Measurements from ENCODE around the gene SAT1. TPM values are rescaled to one million over a fixed set of nuclear protein-coding genes. Genes with fewer than 3 reads are reported as not detected.
"Not testable (repeated sequence)": the region's sequence is repeated elsewhere in the genome, so short reads cannot be mapped to it uniquely, and the experiment has no call there.

The SAT1 gene
- 99.7 TPM for total RNA-seq
- long read RNA-seq, transcript SAT1-209 (7 exons, 1,135 nt) = minor isoform, 6 of 82 reads
- long read RNA-seq, transcript SAT1-204 (6 exons, 1,065 nt) = major isoform, 34 of 82 reads
- long read RNA-seq, partial matches to known transcripts = 2 of 82 reads
- long read RNA-seq, other reads (novel, unspliced or antisense) = 37 of 82 reads

DNA sequence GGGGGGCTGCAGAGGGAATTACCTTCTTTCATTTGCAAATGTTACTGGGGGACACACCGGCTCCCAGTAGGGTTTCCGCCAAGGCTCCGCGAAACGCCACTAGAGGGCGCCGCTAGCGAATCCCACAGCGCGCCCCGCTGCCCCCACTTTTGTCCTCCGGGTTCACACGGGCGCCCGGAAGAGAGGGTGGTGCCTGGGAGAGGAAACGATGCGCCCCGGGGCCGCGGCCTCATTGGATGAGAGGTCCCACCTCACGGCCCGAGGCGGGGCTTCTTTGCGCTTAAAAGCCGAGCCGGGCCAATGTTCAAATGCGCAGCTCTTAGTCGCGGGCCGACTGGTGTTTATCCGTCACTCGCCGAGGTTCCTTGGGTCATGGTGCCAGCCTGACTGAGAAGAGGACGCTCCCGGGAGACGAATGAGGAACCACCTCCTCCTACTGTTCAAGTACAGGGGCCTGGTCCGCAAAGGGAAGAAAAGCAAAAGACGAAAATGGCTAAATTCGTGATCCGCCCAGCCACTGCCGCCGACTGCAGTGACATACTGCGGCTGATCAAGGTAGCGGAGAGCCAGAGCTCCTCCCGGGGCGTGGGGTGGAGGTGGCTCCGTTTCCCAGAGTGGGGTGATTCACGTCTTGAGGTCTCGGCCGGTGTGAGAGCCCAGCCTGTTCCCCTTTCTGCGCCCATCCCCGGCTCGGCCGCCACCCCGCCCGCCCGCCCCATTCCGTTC is at the start of gene SAT1:
Gene SAT1, plus strand, starts transcription at position 311 of the 726 bp plus-strand sequence. Its CDS starts 179 bp downstream, at position 490.
- Histone ChIP-seq H3K27me3 (ENCODE audit: low read depth) (no peaks in the 10 kb centered on the region), H3K36me3 (peaks cover 9% of the 10 kb centered on the region)

GRCh38 chrX:23736030-23736429 is 46.9 kb upstream of the SAT1 start:
- peaks cover 8% of the 10 kb centered on the region for H3K36me3 ChIP-seq
- intact Hi-C loops (cut with micrococcal nuclease) = no loop called here
- TF ChIP-seq, protein P1, sequence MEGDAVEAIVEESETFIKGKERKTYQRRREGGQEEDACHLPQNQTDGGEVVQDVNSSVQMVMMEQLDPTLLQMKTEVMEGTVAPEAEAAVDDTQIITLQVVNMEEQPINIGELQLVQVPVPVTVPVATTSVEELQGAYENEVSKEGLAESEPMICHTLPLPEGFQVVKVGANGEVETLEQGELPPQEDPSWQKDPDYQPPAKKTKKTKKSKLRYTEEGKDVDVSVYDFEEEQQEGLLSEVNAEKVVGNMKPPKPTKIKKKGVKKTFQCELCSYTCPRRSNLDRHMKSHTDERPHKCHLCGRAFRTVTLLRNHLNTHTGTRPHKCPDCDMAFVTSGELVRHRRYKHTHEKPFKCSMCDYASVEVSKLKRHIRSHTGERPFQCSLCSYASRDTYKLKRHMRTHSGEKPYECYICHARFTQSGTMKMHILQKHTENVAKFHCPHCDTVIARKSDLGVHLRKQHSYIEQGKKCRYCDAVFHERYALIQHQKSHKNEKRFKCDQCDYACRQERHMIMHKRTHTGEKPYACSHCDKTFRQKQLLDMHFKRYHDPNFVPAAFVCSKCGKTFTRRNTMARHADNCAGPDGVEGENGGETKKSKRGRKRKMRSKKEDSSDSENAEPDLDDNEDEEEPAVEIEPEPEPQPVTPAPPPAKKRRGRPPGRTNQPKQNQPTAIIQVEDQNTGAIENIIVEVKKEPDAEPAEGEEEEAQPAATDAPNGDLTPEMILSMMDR (IDR thresholded peaks at IDR 0.05; ENCODE audit: borderline replicate concordance) = no peak
- no peak for DNase-seq
- H3K4me1 ChIP-seq = peaks cover 1% of the 10 kb centered on the region
- H3K27me3 ChIP-seq (ENCODE audit: low read depth) = no peaks in the 10 kb centered on the region
- no peaks in the 10 kb centered on the region for H3K9me3 ChIP-seq (replicated peaks)
- no peak overlapping the region for H3K27ac ChIP-seq (replicated peaks)
- no peak overlapping the region for H3K4me3 ChIP-seq

More for the DNA sequence above, at the start of gene SAT1:
- intact Hi-C loops (cut with micrococcal nuclease) = loop anchor here (5.0 kb wide), 1 partner anchor 119 kb away; no protein-coding TSS in a partner anchor
- Histone ChIP-seq H3K9me3 (replicated peaks) (no peaks in the 10 kb centered on the region), H3K27ac (replicated peaks) (peak within 1 kb of the TSS; percentile 95), H3K4me1 (peaks cover 11% of the 10 kb centered on the region), H3K4me3 (peak within 1 kb of the TSS; percentile 80)
- DNase-seq = peak; percentile 95
- TF ChIP-seq, protein P1 (IDR thresholded peaks at IDR 0.05; ENCODE audit: borderline replicate concordance) = peak; percentile 76

DNA sequence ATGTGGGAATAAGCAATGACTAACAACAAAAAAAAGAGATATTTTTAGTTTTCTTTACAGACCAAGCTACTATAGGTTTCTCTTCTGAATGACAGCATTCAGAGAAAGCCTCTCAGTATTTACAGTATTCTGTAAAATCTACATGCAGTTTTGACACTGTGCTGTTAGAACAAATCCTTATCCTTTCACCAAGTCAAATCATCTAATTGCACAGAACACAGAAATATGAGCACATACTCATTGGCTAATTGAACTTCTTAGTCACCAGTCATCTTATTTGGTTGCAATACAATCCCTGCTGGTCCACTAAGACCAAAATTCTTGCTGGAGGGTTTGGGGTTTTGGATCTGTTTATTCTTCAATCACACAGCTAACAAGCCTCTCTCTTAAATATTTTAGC is 45.6 kb upstream of the SAT1 start:
- intact Hi-C loops (cut with micrococcal nuclease) = no loop called here
- TF ChIP-seq, protein P1 (IDR thresholded peaks at IDR 0.05; ENCODE audit: borderline replicate concordance) = no peak

DNA sequence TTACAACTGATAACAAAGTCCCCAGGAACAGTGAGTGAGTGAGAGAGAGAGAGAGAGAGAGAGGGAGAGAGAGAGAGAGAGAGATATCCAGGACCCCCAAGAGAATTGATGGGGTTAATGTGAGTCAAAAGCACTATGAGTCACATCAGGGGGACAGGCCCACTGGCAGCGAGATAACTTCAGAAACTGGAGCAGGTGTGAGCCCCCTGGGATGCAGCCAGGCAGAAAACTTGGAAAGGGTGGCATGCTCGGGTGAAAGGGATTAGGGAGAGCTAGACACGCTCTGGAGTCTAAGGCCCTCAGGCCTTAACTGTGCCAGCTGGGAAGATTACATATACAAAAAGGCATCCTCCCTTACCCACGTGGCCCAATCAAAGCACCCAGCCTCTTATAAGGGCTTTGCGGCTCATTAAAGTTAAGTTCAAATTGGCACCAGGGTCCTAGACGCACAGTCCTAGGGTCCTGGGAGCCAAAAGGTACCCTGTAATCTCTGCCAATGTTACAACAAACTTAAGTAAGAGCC is 40.7 kb upstream of the SAT1 start:
- Histone ChIP-seq H3K36me3 (no peaks in the 10 kb centered on the region), H3K4me3 (peak overlapping the region; percentile 85), H3K4me1 (peaks cover 10% of the 10 kb centered on the region), H3K9me3 (replicated peaks) (no peaks in the 10 kb centered on the region), H3K27me3 (ENCODE audit: low read depth) (no peaks in the 10 kb centered on the region), H3K27ac (replicated peaks) (peak overlapping the region; percentile 97)
- intact Hi-C loops (cut with micrococcal nuclease) = no loop called here
- TF ChIP-seq, protein P1 (IDR thresholded peaks at IDR 0.05; ENCODE audit: borderline replicate concordance) = no peak
- DNase-seq = no peak

More for the DNA sequence above, 45.6 kb upstream of the SAT1 start:
- no peak overlapping the region for H3K4me3 ChIP-seq
- H3K9me3 ChIP-seq (replicated peaks) = no peaks in the 10 kb centered on the region
- H3K27ac ChIP-seq (replicated peaks) = no peak overlapping the region
- H3K4me1 ChIP-seq = peaks cover 10% of the 10 kb centered on the region
- no peaks in the 10 kb centered on the region for H3K27me3 ChIP-seq (ENCODE audit: low read depth)
- H3K36me3 ChIP-seq = no peaks in the 10 kb centered on the region
- DNase-seq = no peak

DNA sequence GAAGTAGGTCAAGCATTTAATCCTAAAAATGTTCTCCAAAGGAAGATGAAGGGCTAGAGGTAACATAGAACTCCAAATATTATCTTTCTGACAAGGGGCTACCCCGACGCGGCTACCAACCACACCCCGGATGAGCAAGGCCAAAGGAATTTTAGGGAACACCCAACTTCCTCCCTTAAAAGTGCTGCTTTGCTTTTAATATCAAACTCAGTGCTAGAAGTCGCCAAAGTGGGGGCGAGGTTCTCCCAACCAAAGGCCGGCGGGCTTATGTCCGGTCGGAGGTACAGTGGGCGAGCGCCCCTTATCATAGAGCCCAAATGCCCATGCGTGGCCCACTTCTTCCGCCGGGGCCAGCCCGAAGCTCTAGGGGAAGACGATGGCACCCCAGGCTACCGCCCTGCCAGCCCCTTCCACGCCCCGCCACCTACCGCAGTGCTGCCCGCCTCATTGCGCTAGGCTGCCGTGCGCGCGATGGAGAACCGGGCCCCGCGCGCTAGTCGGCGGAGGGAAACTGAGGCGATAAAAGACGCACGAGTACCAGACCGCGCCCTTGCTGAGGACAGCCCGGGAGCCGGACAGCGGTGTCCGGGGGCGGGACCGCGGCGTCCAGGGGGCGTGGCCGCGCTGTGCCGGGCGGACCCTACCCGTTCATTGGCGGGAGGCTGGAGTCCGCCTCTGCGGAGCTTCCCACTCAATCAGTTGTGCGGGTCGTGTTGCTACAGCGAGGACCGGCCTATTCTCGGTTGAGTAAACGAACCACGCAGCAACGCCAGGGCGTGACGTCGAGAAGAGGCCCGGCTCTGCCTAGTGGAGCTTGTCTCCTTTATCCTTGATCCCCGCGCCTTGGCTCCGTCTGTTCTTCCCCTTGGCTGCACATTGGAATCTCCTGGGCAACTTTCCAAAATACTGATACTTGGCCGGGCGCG is 40.0 kb upstream of the SAT1 start, which contains the start of gene ACOT9:
Gene ACOT9, minus strand, starts transcription at position 580 of the 926 bp plus-strand sequence. Its CDS starts 132 bp downstream, at position 448.
- TF ChIP-seq, protein P1 (IDR thresholded peaks at IDR 0.05; ENCODE audit: borderline replicate concordance) = no peak
- Histone ChIP-seq H3K36me3 (no peaks in the 10 kb centered on the region), H3K4me1 (peaks cover 10% of the 10 kb centered on the region), H3K27ac (replicated peaks) (peak within 1 kb of the TSS; percentile 97), H3K4me3 (peak within 1 kb of the TSS; percentile 85), H3K9me3 (replicated peaks) (no peaks in the 10 kb centered on the region), H3K27me3 (ENCODE audit: low read depth) (no peaks in the 10 kb centered on the region)
- DNase-seq = peak; percentile 93
- intact Hi-C loops (cut with micrococcal nuclease) = no loop called here

DNA sequence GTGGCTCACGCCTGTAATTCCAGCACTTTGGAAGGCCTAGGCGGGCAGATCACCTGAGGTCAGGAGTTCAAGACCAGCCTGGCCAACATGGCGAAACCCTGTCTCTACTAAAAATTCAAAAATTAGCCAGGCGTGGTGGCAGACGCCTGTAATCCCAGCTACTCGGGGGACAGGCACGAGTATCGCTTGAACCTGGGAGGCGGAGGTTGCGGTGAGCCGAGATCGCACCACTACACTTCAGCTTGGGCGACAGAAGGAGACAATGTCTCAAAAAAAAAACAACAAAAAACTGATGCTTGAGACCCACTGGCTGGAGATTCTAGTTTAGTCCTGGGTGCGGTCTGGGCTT is 39.4 kb upstream of the SAT1 start:
- peak overlapping the region; percentile 97 for H3K27ac ChIP-seq (replicated peaks)
- H3K36me3 ChIP-seq; H3K27me3 ChIP-seq (ENCODE audit: low read depth); H3K4me1 ChIP-seq; DNase-seq; intact Hi-C loops (cut with micrococcal nuclease); H3K9me3 ChIP-seq (replicated peaks): not testable (repeated sequence)
- H3K4me3 ChIP-seq = peak overlapping the region; percentile 85

Measured in left ventricle myocardium inferior (tissue), 1 donor.